K562 (cell line): Measurements from ENCODE around the gene MED17. TPM values are rescaled to one million over a fixed set of nuclear protein-coding genes. Genes with fewer than 3 reads are reported as not detected.

Experiments
- ATAC-seq: fragments of 200-7000 bp; cut with Tn5 transposase; 3 replicates; pipeline ENCODE4 v1.9.1; 2020; ENCODE audit warnings: moderate library complexity
- BruUV-seq: library from RNA; stranded (reverse); fragments of 400-500 nt; replicated peaks from 2 replicates; lab custom pipeline; 2021; lab: Mats Ljungman, UMichigan
- CTCF ChIA-PET: fragments of 300-600 bp; formaldehyde crosslinking; extraction: SDS; loops from one replicate; lab custom pipeline; 2021; ENCODE audit warnings: low intra/inter-chr PET ratio; lab: Yijun Ruan, JAX
- POLR2A ChIA-PET: fragments of 300-600, 350-650 bp; sonication (Branson Sonifier 250); formaldehyde crosslinking; extraction: SDS; loops from one replicate; lab custom pipeline; 2021; ENCODE audit warnings: antibody characterized with exemption, inconsistent platforms; lab: Yijun Ruan, JAX
- DNase-seq, 4 experiments: peaks; one replicate each; pipeline versions ENCODE4 v3.0.0 to v3.0.0-alpha.2; 2011 to 2018; ENCODE audit warnings: low spot score in 3 of 4, mixed read lengths in 3 of 4; ENCODE audit errors: extremely low read depth in 1 of 4
- FAIRE-seq: peaks from 2 replicates; lab custom pipeline; 2011; peaks lifted over from hg19 to GRCh38; lab: Jason Lieb, UNC
- H2AFZ ChIP-seq: 2 replicates; pipeline ENCODE4 v1.6.0; 2011; ENCODE audit warnings: low read depth, low read length, control low read depth, inconsistent platforms
- H3K27ac ChIP-seq: fragments of 200-600 bp; 3 replicates; pipeline ENCODE4 v1.8.0; 2011; ENCODE audit warnings: low read depth, mild to moderate bottlenecking, control low read depth, inconsistent platforms, low read length, moderate library complexity, mixed read lengths; ENCODE audit errors: extremely low read depth
- H3K27me3 ChIP-seq, 2 experiments: fragments of 300-600 bp in 1 of 2; 2 replicates in 1 of 2; 3 replicates in 1 of 2; pipeline versions ENCODE4 v1.6.0 to v1.8.0; 2011; ENCODE audit warnings: inconsistent platforms in 2 of 2, low read length in 2 of 2, mild to moderate bottlenecking in 1 of 2, mixed read lengths in 1 of 2, moderate library complexity in 1 of 2; ENCODE audit not compliant: control insufficient read depth in 2 of 2, insufficient read depth in 2 of 2
- H3K36me3 ChIP-seq: fragments of 300-600 bp; 3 replicates; pipeline ENCODE4 v1.8.0; 2011; ENCODE audit warnings: mild to moderate bottlenecking, low read length, inconsistent platforms; ENCODE audit not compliant: control insufficient read depth, insufficient read depth
- H3K4me1 ChIP-seq, 2 experiments: fragments of 200-600 bp in 1 of 2; replicated peaks in 1 of 2; 2 replicates in 1 of 2; 3 replicates in 1 of 2; pipeline versions ENCODE4 v1.5.1 to v1.8.0; 2011; ENCODE audit warnings: inconsistent platforms in 2 of 2, low read length in 2 of 2, mild to moderate bottlenecking in 1 of 2, mixed read lengths in 1 of 2, moderate library complexity in 1 of 2; ENCODE audit not compliant: control insufficient read depth in 2 of 2, insufficient read depth in 2 of 2
- H3K4me2 ChIP-seq: 2 replicates; pipeline ENCODE4 v1.6.1; 2011; ENCODE audit warnings: low read length, control low read depth, inconsistent platforms, mixed read lengths; ENCODE audit not compliant: insufficient read depth
- H3K4me3 ChIP-seq: fragments of 200-600 bp; sonication (generic), shearing (Covaris generic); 2 replicates; pipeline ENCODE4 v1.5.1; 2016; ENCODE audit warnings: control low read depth, inconsistent platforms
- H3K79me2 ChIP-seq: fragments of 200-600 bp; 3 replicates; pipeline ENCODE4 v1.8.0; 2011; ENCODE audit warnings: low read length, inconsistent platforms; ENCODE audit not compliant: control insufficient read depth, insufficient read depth
- H3K9ac ChIP-seq, 2 experiments: 2 replicates each; pipeline versions ENCODE4 v1.6.0 to v1.6.1; 2011; ENCODE audit warnings: low read depth in 2 of 2, low read length in 2 of 2, control low read depth in 1 of 2, inconsistent platforms in 1 of 2, mild to moderate bottlenecking in 1 of 2, mixed read lengths in 1 of 2; ENCODE audit not compliant: insufficient read depth in 1 of 2
- H3K9me1 ChIP-seq: one replicate; pipeline ENCODE4 v1.6.0; 2011; ENCODE audit warnings: inconsistent platforms, mild to moderate bottlenecking, low read length, moderate library complexity; ENCODE audit not compliant: control insufficient read depth, insufficient read depth
- H3K9me3 ChIP-seq: replicated peaks from 2 replicates; pipeline ENCODE4 v1.5.1; 2011; ENCODE audit warnings: low read depth, low read length, inconsistent platforms; ENCODE audit not compliant: control insufficient read depth, insufficient read depth
- H4K20me1 ChIP-seq: replicated peaks from 2 replicates; pipeline ENCODE4 v1.6.1; 2011; ENCODE audit warnings: low read length, inconsistent platforms, mixed read lengths; ENCODE audit not compliant: control insufficient read depth, insufficient read depth
- CEBPB ChIP-seq: fragments of 450-650 bp; IDR thresholded peaks from 2 replicates; pipeline ENCODE4 v1.6.1; 2016; ENCODE audit warnings: missing genetic modification characterization, missing compliant biosample characterization
- CEBPG ChIP-seq, 3 experiments: fragments of 200-800 bp in 1 of 3; sonication (Bioruptor generic) in 1 of 3; sonication (generic) in 1 of 3; formaldehyde crosslinking in 1 of 3; IDR thresholded peaks in 2 of 3; conservative IDR thresholded peaks in 1 of 3; 2 replicates each; pipeline versions ENCODE4 v1.6.1 to v1.8.0; 2016 to 2022; ENCODE audit warnings: missing compliant biosample characterization in 2 of 3, missing genetic modification characterization in 2 of 3, mild to moderate bottlenecking in 1 of 3, missing genetic modification reagents in 1 of 3
- CXXC5 ChIP-seq: fragments of 250-450 bp; sonication (Bioruptor Pico); IDR thresholded peaks from 2 replicates; pipeline ENCODE4 v1.8.0; 2022; ENCODE audit warnings: inconsistent platforms, mild to moderate bottlenecking, moderate library complexity
- DPF2 ChIP-seq: fragments of 450-650 bp; IDR thresholded peaks from 2 replicates; pipeline ENCODE4 v1.6.1; 2016
- E4F1 ChIP-seq: fragments of 250-450 bp; sonication (Bioruptor Pico); IDR thresholded peaks from 2 replicates; pipeline ENCODE4 v1.5.0; 2021; ENCODE audit warnings: mild to moderate bottlenecking, borderline replicate concordance
- MXI1 ChIP-seq: IDR thresholded peaks from 2 replicates; pipeline ENCODE4 v1.6.1; 2011; ENCODE audit warnings: low read depth, mild to moderate bottlenecking, improper control_type of control experiment, low read length
- WGBS: fragments of 100-300 bp; shearing (Covaris generic); methylation state at CpG from one replicate; pipeline ENCODE4 v1.1.6; 2016; ENCODE audit warnings: low coverage, mixed read lengths; ENCODE audit not compliant: insufficient coverage; ENCODE audit errors: missing lambda C conversion rate; 5-methylcytosine and 5-hydroxymethylcytosine counted together
- in situ Hi-C: fragments of 300-500 bp; cut with MboI; formaldehyde crosslinking; loops from 4 replicates; pipeline ENCODE4 v1.15.0; 2018; ENCODE audit warnings: inconsistent platforms, mixed read lengths
- intact Hi-C: fragments of 100-400 bp; cut with micrococcal nuclease; formaldehyde crosslinking; loops from 2 replicates; pipeline ENCODE4 v1.14.2; 2022
- polyA plus RNA-seq, 8 experiments: library from polyadenylated mRNA; depleted of rRNA in 4 of 8; stranded (reverse) in 5 of 8; unstranded in 3 of 8; fragments of >200 nt; fragmentation: Nextera tagmentation in 2 of 8; fragmentation: Illumina TruSeq in 1 of 8; extraction: Ambion mirVana in 2 of 8; extraction: Trizol in 1 of 8; gene quantifications; 2 replicates each; pipeline versions ENCODE4 v1.2.1 to v1.2.3, GENCODE V29; 2011 to 2014; ENCODE audit warnings: inconsistent platforms in 1 of 8, missing spikeins in 1 of 8
- total RNA-seq, 7 experiments: library from RNA; depleted of rRNA in 6 of 7; stranded (reverse); fragments of >200 nt in 6 of 7; fragmentation: Illumina TruSeq in 2 of 7; extraction: Trizol in 2 of 7; gene quantifications; 2 replicates each; pipeline versions ENCODE4 v1.2.1 to v1.2.3, GENCODE V29; 2011 to 2021; ENCODE audit warnings: low replicate concordance in 1 of 7

The MED17 gene
- total and polyA plus RNA-seq, 9 of the 15 experiments (the other 6 are each of a cell fraction or from before 2014, with no cell fraction given) = 6.7 to 34.7 (median 26.8) TPM

GRCh38 chr11:93823210-93823609, 39.1 kb downstream of the MED17 start:
- no peaks in the 10 kb centered on the region for H3K79me2 ChIP-seq
- CTCF ChIA-PET = no interaction called here
- no peaks in the 10 kb centered on the region for H4K20me1 ChIP-seq
- H3K4me3 ChIP-seq = no peak overlapping the region
- H2AFZ ChIP-seq = no peak overlapping the region
- H3K27ac ChIP-seq = no peak overlapping the region
- H3K4me1 ChIP-seq = peaks cover 0 to 2% of the 10 kb centered on the region in 2 experiments; a peak in 1 of 5 replicates
- in situ Hi-C loops = no loop called here
- no peaks in the 10 kb centered on the region for H3K9me3 ChIP-seq
- peaks cover 9 to 10% of the 10 kb centered on the region in 2 experiments; a peak in 2 of 5 replicates for H3K27me3 ChIP-seq
- TF ChIP-seq CEBPG (CRISPR knock-in tag; IDR thresholded peaks at IDR 0.05) (no peak), CEBPG (tag; conservative IDR thresholded peaks at IDR 0.05 in 1 of 2, IDR thresholded peaks at IDR 0.05 in 1 of 2) (peak; percentile 18 to 80; a peak in 2 of 4 replicates), DPF2 (no peak), MXI1 (no peak), CEBPB (tag) (peak; percentile 30; the same call in 1 of the 2 replicates)
- TF ChIP-seq, all 486 proteins: peak for 2
- H3K9me1 ChIP-seq = no peaks in the 10 kb centered on the region
- no peaks in the 10 kb centered on the region for H3K36me3 ChIP-seq
- DNase-seq = no peak
- intact Hi-C loops = no loop called here
- POLR2A ChIA-PET = no interaction called here
- no peak for ATAC-seq
- BruUV-seq = no TSS peak
- 21% methylated on average over 4 of the region's 4 CpGs for WGBS
- H3K9ac ChIP-seq = no peak overlapping the region
- FAIRE-seq = no peak
- H3K4me2 ChIP-seq = no peak overlapping the region

GRCh38 chr11:93827363-93827762, 43.3 kb downstream of the MED17 start:
- Histone ChIP-seq H3K79me2 (no peaks in the 10 kb centered on the region), H2AFZ (no peak overlapping the region), H3K9me1 (no peaks in the 10 kb centered on the region), H3K36me3 (no peaks in the 10 kb centered on the region), H3K27me3 (peaks cover 14 to 30% of the 10 kb centered on the region in 2 experiments; a peak in 4 of 5 replicates), H3K4me3 (no peak overlapping the region), H3K9ac (no peak overlapping the region), H3K9me3 (no peaks in the 10 kb centered on the region), H4K20me1 (0 out of 2 replicates have a peak, but pooled peaks cover 4% of the 10 kb centered on the region), H3K4me2 (no peak overlapping the region), H3K4me1 (no peaks in the 10 kb centered on the region), H3K27ac (no peak overlapping the region)
- intact Hi-C loops (no loop called here), in situ Hi-C loops (no loop called here)
- DNase-seq = no peak
- FAIRE-seq = no peak
- no TSS peak for BruUV-seq
- ATAC-seq = no peak
- no peak for TF ChIP-seq CXXC5 (CRISPR knock-in tag)
- no peak for TF ChIP-seq E4F1 (CRISPR knock-in tag)
- 0% methylated on average over 1 of the region's 1 CpG for WGBS
- ChIA-PET CTCF (interaction anchor here (0.7 kb wide), 1 partner anchor 674 kb away, joined by 5 read pairs; no protein-coding TSS in a partner anchor), POLR2A (no interaction called here)
